HG03457 (cell line): ENCODE measurements around the gene CEACAM21.

ENCODE experiments used
- ATAC-seq: cut with Tn5 transposase; IDR thresholded peaks from one replicate; pipeline ENCODE4 v1.9.1; 2021; ENCODE audit warnings: moderate number of reproducible peaks; ENCODE audit not compliant: unreplicated experiment

Gene CEACAM21

GRCh38 chr19:41575998-41576397 is at the start of gene CEACAM21:
CEACAM21 (plus strand) TSS chr19:41576166; CDS start chr19:41576275, 109 bp downstream.
- ATAC-seq: no peak

GRCh38 chr19:41527089-41527488 is 48.9 kb upstream of the CEACAM21 start:
- no peak for ATAC-seq

- ATAC-seq: no peak
These were observed 47.9 kb upstream of the CEACAM21 start for GRCh38 chr19:41528106-41528505.

- no peak for ATAC-seq
These were observed 46.3 kb upstream of the CEACAM21 start for GRCh38 chr19:41529484-41530183.

GRCh38 chr19:41530184-41530534 is 45.8 kb upstream of the CEACAM21 start:
- ATAC-seq: no peak

- ATAC-seq: no peak
These were observed 45.1 kb upstream of the CEACAM21 start for GRCh38 chr19:41530761-41531301.

- ATAC-seq: no peak
These were observed 44.3 kb upstream of the CEACAM21 start for GRCh38 chr19:41531438-41532311.

- ATAC-seq: no peak
These were observed 43.4 kb upstream of the CEACAM21 start for GRCh38 chr19:41532526-41532925.

GRCh38 chr19:41533671-41534215 is 42.2 kb upstream of the CEACAM21 start:
- no peak for ATAC-seq

- peak; percentile 62 for ATAC-seq
These were observed 40.8 kb upstream of the CEACAM21 start for GRCh38 chr19:41535029-41535622.

GRCh38 chr19:41537789-41538188 is 38.2 kb upstream of the CEACAM21 start:
- no peak for ATAC-seq

GRCh38 chr19:41540041-41540695 is 35.8 kb upstream of the CEACAM21 start:
- no peak for ATAC-seq

- no peak for ATAC-seq
These were observed 33.9 kb upstream of the CEACAM21 start for GRCh38 chr19:41541990-41542584.

GRCh38 chr19:41542622-41543021 is 33.3 kb upstream of the CEACAM21 start:
- no peak for ATAC-seq

- no peak for ATAC-seq
These were observed 32.4 kb upstream of the CEACAM21 start for GRCh38 chr19:41543582-41543981.

- no peak for ATAC-seq
These were observed 30.4 kb upstream of the CEACAM21 start for GRCh38 chr19:41545547-41545946.

- no peak for ATAC-seq
These were observed 29.6 kb upstream of the CEACAM21 start for GRCh38 chr19:41546386-41546789.

GRCh38 chr19:41546961-41547360 is 29.0 kb upstream of the CEACAM21 start:
- no peak for ATAC-seq

GRCh38 chr19:41547569-41547968 is 28.4 kb upstream of the CEACAM21 start:
- no peak for ATAC-seq

GRCh38 chr19:41548047-41548446 is 27.9 kb upstream of the CEACAM21 start:
- ATAC-seq: no peak
